Stomach smooth muscle (tissue), 2 donors: ENCODE results near the gene CMTM4.

Source experiments
- H3K27ac ChIP-seq: one replicate; pipeline ENCODE4 v1.7.0; 2013; ENCODE audit warnings: mild to moderate bottlenecking, low read length, inconsistent platforms
- H3K27me3 ChIP-seq, 2 donors: one replicate each; pipeline ENCODE4 v1.7.0; 2013; ENCODE audit warnings: low read length in 2 of 2; ENCODE audit not compliant: insufficient read depth in 2 of 2, control insufficient read depth in 1 of 2
- H3K36me3 ChIP-seq, 2 donors: one replicate each; pipeline ENCODE4 v1.7.0; 2013; ENCODE audit warnings: low read length in 2 of 2; ENCODE audit not compliant: control insufficient read depth in 2 of 2, insufficient read depth in 2 of 2
- H3K4me1 ChIP-seq: one replicate; pipeline ENCODE4 v1.7.0; 2013; ENCODE audit warnings: low read length; ENCODE audit not compliant: control insufficient read depth, insufficient read depth
- H3K4me3 ChIP-seq, 2 donors: one replicate each; pipeline ENCODE4 v1.7.0; 2013; ENCODE audit warnings: low read length in 2 of 2
- H3K9ac ChIP-seq, 2 donors: one replicate each; pipeline ENCODE4 v1.7.0; 2013; ENCODE audit warnings: low read length in 2 of 2, mild to moderate bottlenecking in 1 of 2
- H3K9me3 ChIP-seq, 2 donors: one replicate each; pipeline ENCODE4 v1.7.0; 2013; ENCODE audit warnings: low read length in 2 of 2; ENCODE audit not compliant: control insufficient read depth in 2 of 2
- donor health status: healthy.
- donor health status: Pancreatic carcinoma.

Gene CMTM4

DNA sequence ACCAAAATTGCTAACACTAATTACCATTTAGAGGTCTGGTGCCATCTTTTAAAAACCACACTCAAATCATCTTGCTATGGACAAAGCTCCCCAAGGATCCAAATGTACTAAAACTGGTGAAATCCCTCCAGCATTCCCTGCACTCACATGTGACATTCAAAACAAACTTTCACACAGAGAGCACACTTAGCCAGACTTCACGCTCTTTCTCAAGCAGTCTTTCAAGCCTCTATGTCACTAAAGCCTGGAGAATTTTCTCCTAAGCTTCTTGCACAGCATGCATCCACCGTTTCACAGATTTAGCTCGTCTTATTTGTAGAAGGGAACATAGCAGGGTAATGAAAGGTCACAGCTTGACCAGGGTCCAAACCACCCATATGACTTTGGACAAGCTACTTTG is 72.8 kb downstream of the CMTM4 start:
- Histone ChIP-seq H3K27me3 (no peaks in the 10 kb centered on the region), H3K36me3 (peaks cover 3 to 5% of the 10 kb centered on the region in 2 donors), H3K4me3 (no peak overlapping the region), H3K9ac (no peak overlapping the region), H3K9me3 (no peaks in the 10 kb centered on the region), H3K4me1 (peaks cover under 1% of the 10 kb centered on the region), H3K27ac (no peak overlapping the region)

DNA sequence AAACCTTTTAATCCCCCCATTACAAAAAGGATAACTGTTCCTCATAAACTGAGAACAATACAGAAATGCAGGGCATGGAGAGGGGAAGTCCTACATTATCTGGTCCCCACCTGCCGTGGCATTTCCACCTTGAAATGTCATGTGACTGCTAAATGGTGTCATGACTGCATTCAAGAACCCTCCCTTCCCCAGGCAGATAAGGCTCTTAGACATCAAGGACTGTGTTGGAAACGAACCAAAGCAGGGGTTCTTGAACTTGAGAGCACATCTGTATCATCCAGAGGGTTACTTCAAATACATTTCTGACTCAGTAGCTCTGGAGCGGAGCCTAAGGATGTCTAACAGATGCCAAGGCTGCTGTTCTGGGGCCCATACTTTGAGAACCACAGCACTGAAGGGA is 73.7 kb downstream of the CMTM4 start:
- Histone ChIP-seq H3K4me3 (no peak overlapping the region), H3K36me3 (peaks cover 3 to 5% of the 10 kb centered on the region in 2 donors), H3K9me3 (no peaks in the 10 kb centered on the region)

DNA sequence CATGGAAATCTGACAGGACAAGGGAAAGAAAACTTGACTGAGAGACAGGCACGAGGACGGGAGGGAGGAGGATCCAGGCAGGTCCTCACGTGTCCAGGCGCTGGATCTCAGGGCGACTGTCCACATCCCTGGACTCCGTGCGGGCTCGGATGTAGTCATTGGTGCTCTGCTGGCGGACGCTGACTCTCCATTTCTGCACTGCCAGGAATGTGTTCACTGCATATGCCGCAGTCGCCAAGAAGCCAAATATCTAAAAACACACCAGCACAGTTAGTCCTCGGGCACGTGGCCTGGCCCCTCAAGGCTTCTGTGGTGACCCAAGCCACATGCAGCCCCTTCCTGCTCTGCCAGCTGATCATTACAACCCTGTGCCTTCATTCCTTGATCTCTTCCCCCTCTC is 74.6 kb downstream of the CMTM4 start:
- Histone ChIP-seq H3K9me3 (no peaks in the 10 kb centered on the region), H3K9ac (no peak overlapping the region), H3K36me3 (peaks cover 3 to 5% of the 10 kb centered on the region in 2 donors), H3K27ac (no peak overlapping the region), H3K4me3 (no peak overlapping the region), H3K27me3 (no peaks in the 10 kb centered on the region), H3K4me1 (peaks cover 5% of the 10 kb centered on the region)

More for the DNA sequence above, 73.7 kb downstream of the CMTM4 start:
- Histone ChIP-seq H3K4me1 (peaks cover 5% of the 10 kb centered on the region), H3K27me3 (no peaks in the 10 kb centered on the region), H3K9ac (no peak overlapping the region), H3K27ac (no peak overlapping the region)

DNA sequence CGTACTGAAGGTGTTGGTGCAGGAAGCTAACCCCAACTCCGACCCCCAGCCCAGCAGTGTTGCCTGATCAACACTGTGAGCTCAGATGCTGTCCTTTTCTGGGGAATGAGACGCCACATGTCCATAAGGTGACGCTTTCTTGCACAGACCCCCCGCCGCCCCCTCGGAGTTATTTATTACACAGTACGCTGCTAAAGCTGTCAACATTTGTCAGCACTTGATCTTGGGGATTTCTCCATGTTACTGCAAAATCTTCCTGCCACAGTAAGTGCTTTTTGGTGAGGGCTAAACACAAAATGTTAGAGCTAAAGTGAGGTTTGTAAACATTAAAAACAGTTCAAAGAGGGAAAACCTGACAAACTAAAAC is 76.1 kb downstream of the CMTM4 start:
- peaks cover 3 to 5% of the 10 kb centered on the region in 2 donors for H3K36me3 ChIP-seq
- H3K27ac ChIP-seq, result no peak overlapping the region
- H3K4me1 ChIP-seq, result peaks cover 5% of the 10 kb centered on the region

DNA sequence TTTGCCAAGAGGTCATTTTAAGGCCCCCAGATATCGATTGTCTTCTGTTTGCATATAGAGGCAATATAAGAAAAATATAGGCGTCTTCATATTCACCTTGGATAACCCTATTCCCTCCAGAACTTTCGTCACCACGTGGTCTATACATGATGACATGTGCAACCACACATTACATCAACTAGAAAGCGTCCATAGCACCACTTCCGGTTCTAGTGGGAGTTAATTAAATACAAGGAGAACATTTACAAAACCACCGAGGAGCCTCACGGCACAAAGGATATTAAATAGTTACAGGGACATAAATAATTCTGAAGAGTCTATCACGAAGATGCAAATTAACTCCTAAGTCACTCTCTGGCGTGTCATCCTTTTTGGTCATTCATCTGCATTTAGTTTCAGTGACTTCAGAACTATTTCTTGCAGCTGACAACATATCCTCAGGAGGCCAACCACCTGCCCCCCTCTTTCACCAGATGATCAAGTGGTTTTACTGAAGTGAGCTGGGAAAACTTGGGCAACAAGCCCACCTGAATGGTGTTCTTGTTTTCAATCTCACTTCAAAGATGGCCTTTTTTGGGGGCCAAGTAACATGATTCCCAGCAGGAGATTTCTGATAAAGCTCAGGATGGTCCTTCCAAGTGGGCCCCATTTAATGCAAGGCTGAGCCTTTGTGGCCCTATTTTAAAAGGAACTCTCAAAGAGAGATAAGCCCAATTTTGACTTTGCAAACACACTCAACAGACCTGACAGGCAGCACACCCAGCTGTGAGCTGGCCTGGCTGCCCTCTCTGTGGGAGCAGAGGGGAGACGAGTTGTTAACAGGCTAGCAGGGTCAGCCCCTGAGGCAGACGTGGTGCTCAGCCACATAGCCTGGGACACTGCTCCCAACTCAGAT is 76.8 kb downstream of the CMTM4 start:
- H3K27ac ChIP-seq, result no peak overlapping the region
- H3K36me3 ChIP-seq, result peaks cover 3 to 5% of the 10 kb centered on the region in 2 donors
- H3K27me3 ChIP-seq, result no peaks in the 10 kb centered on the region
- H3K4me1 ChIP-seq, result peaks cover 5% of the 10 kb centered on the region
- H3K9ac ChIP-seq, result no peak overlapping the region
- H3K4me3 ChIP-seq, result no peak overlapping the region
- no peaks in the 10 kb centered on the region for H3K9me3 ChIP-seq

More for the DNA sequence above, 76.1 kb downstream of the CMTM4 start:
- no peak overlapping the region for H3K9ac ChIP-seq
- H3K27me3 ChIP-seq, result no peaks in the 10 kb centered on the region
- H3K9me3 ChIP-seq, result no peaks in the 10 kb centered on the region
- H3K4me3 ChIP-seq, result no peak overlapping the region

DNA sequence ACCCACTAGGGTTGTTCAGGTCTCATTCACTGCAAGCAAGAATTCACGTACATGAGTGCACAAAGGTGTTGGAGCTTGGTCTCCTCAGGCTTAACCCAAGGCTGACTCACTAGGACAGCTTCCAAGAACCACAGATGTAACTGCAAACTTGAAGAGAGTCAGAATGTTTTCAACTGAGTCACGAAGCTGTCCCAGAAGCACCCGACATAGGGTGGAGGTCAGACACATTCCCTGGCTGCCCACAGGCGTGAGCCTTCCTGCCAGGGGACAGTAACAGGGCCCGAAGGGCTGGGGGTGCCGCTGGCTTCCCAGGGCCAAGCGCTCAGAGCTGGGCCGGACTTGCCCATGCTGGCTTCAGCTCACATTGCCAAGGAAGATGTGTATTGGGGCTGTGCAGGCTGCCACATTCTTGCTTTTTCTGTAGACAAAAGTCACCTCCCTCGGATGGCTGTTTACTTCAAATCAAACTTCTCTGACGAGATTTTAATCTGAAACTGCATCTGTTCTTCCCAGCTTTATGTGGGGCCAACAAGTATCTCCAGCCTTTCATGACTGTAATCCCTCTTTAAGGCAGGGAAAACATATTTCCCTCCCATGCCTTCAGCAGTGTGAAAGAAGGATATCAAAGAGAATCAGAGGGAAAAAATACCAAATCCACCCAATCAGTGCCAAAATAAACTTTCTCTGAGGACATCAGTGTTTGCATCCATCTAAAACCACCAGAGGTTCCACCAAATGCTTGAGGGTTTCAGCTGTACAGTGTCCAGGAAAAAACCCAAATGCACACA is 77.8 kb downstream of the CMTM4 start:
- Histone ChIP-seq H3K9ac (no peak overlapping the region), H3K4me3 (no peak overlapping the region), H3K27me3 (no peaks in the 10 kb centered on the region), H3K9me3 (no peaks in the 10 kb centered on the region), H3K4me1 (peaks cover 5% of the 10 kb centered on the region), H3K36me3 (peaks cover 3 to 8% of the 10 kb centered on the region in 2 donors), H3K27ac (no peak overlapping the region)

DNA sequence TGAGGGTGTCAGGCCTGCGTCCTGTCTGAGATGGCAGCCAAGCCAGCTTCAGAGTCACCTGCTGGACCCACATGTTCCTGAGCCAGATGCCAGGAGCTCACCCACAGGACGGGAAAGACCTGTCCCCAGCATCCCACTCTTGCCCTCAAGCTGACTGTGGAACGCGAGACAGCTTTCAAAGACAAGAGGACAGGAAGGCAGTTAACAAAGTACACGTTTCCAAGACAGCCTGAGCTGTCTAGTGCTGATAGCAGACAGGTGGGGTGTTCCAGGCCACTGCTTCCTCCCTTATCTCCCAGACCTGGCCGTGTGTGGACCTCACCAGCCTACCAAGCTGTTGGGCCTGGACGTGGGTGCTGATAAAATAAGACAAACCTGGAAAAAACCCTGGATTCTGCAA is 78.8 kb downstream of the CMTM4 start:
- H3K36me3 ChIP-seq, result peaks cover 3 to 12% of the 10 kb centered on the region in 2 donors
- H3K4me3 ChIP-seq, result no peak overlapping the region
- H3K4me1 ChIP-seq, result peaks cover 5% of the 10 kb centered on the region
- no peak overlapping the region for H3K27ac ChIP-seq
- no peaks in the 10 kb centered on the region for H3K27me3 ChIP-seq
- no peaks in the 10 kb centered on the region for H3K9me3 ChIP-seq
- H3K9ac ChIP-seq, result no peak overlapping the region

DNA sequence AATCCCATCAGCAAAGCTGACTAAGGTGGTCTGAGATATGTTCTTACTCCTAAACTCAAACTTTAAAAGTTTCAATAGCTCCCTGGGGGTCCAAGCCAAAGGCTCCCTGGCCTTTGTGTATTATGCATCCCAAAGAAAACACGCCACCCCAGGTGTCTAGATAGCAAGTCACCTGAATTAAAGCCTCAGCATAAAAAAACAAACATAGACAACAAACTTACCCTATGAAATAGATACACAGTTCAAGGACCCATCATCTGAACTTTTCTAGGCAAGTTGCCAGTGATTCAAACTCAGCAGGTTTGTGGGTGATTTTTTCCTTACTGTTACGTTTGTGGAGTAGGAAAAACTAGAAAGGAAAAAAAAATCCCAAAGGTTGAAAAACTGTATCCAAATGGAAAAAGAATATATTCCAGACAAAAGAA is 79.5 kb downstream of the CMTM4 start:
- H3K27me3 ChIP-seq, result no peaks in the 10 kb centered on the region
- no peak overlapping the region for H3K4me3 ChIP-seq
- H3K27ac ChIP-seq, result no peak overlapping the region
- peaks cover 5% of the 10 kb centered on the region for H3K4me1 ChIP-seq
- peaks cover 3 to 12% of the 10 kb centered on the region in 2 donors for H3K36me3 ChIP-seq
- H3K9me3 ChIP-seq, result no peaks in the 10 kb centered on the region
- H3K9ac ChIP-seq, result no peak overlapping the region

DNA sequence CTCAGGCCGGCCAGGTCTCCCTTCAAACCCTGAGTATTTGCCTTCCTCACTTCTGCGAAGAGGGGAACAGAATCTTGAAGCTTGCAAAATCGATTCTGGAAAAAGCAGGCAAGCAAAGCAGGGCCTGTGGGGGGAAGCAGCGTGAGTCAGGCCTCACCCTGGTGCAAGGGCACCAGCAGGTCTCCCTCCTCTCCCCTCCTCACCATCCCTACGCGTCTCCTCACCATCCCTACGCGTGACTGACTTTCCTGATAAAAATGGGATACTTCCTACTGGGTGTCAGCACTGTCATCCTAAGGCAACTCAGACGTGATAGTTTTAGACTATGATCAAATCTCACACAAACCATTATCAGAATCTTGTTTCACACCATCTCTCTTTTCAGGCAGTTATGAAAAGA is 80.0 kb downstream of the CMTM4 start:
- no peak overlapping the region for H3K4me3 ChIP-seq
- no peak overlapping the region for H3K27ac ChIP-seq
- no peak overlapping the region for H3K9ac ChIP-seq
- peaks cover 5% of the 10 kb centered on the region for H3K4me1 ChIP-seq
- no peaks in the 10 kb centered on the region for H3K9me3 ChIP-seq
- H3K27me3 ChIP-seq, result no peaks in the 10 kb centered on the region
- H3K36me3 ChIP-seq, result peaks cover 0 to 12% of the 10 kb centered on the region in 2 donors

DNA sequence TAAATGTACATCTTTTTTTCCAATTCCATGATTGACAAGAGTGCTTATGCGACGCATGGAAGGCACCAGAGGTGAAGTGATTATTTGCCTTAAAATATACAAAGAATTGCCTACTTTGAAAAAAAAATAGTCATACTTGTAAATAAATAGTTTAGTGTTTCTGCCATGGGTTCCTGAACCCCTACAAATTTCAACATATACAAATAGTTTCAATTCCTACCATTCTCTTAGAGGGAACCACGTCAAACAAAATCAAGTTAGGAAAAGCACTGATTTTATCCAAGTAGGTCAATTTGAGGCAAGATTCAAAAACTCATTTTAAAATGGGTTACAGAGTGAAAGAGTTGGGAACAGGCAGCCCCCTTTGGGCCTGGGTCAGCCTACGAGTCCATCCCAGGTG is 80.4 kb downstream of the CMTM4 start:
- H3K4me3 ChIP-seq, result no peak overlapping the region
- peaks cover 0 to 7% of the 10 kb centered on the region in 2 donors for H3K36me3 ChIP-seq
- peaks cover 5% of the 10 kb centered on the region for H3K4me1 ChIP-seq
- no peaks in the 10 kb centered on the region for H3K27me3 ChIP-seq
- H3K27ac ChIP-seq, result no peak overlapping the region
- no peak overlapping the region for H3K9ac ChIP-seq
- H3K9me3 ChIP-seq, result no peaks in the 10 kb centered on the region
